Neural cell (in vitro differentiated cells): Measurements from ENCODE around the gene C21orf58. TPM values are rescaled to one million over a fixed set of nuclear protein-coding genes. Genes with fewer than 3 reads are reported as not detected.

Source experiments
- H2AFZ ChIP-seq: fragments of 200-600, 300-800 bp; sonication (generic), shearing (Covaris generic); 2 replicates; pipeline ENCODE4 v1.6.0; 2014; ENCODE audit warnings: low read depth, mild to moderate bottlenecking, antibody characterized with exemption, low read length, moderate library complexity
- H3F3A ChIP-seq: fragments of 200-600 bp; shearing (Covaris generic); 2 replicates; pipeline ENCODE4 v1.6.1; 2016; ENCODE audit warnings: mild to moderate bottlenecking, moderate library complexity, mixed read lengths, antibody characterized with exemption, low read length; ENCODE audit not compliant: insufficient read depth, poor library complexity, severe bottlenecking
- H3K27ac ChIP-seq: fragments of 200-600, 300-800 bp; sonication (generic), shearing (Covaris generic); 2 replicates; pipeline ENCODE4 v1.5.1; 2014; ENCODE audit warnings: mild to moderate bottlenecking, low read length, moderate library complexity
- H3K27me3 ChIP-seq: fragments of 300-800, 200-600 bp; sonication (generic), shearing (Covaris generic); 2 replicates; pipeline ENCODE4 v1.6.0; 2014; ENCODE audit warnings: mild to moderate bottlenecking, low read depth, low read length, moderate library complexity; ENCODE audit not compliant: insufficient read depth
- H3K36me3 ChIP-seq: fragments of 300-800, 200-600 bp; sonication (generic), shearing (Covaris generic); 2 replicates; pipeline ENCODE4 v1.5.1; 2014; ENCODE audit warnings: mild to moderate bottlenecking, antibody characterized with exemption, low read length, moderate library complexity; ENCODE audit not compliant: insufficient read depth
- H3K4me2 ChIP-seq: fragments of 300-800, 200-600 bp; sonication (generic), shearing (Covaris generic); 2 replicates; pipeline ENCODE4 v1.6.0; 2014; ENCODE audit warnings: mild to moderate bottlenecking, low read length
- H3K4me3 ChIP-seq: fragments of 300-800, 200-600 bp; sonication (generic), shearing (Covaris generic); 2 replicates; pipeline ENCODE4 v1.5.1; 2014; ENCODE audit warnings: mild to moderate bottlenecking, low read length, moderate library complexity
- H3K79me2 ChIP-seq: fragments of 200-600 bp; shearing (Covaris generic); replicated peaks from 2 replicates; pipeline ENCODE4 v1.6.0; 2014; ENCODE audit warnings: mild to moderate bottlenecking, low read length, moderate library complexity; ENCODE audit not compliant: insufficient read depth
- H3K9ac ChIP-seq: fragments of 300-800, 200-600 bp; sonication (generic), shearing (Covaris generic); 2 replicates; pipeline ENCODE4 v1.6.1; 2016; ENCODE audit warnings: mild to moderate bottlenecking, low read length, mixed read lengths
- H3K9me2 ChIP-seq: fragments of 200-600 bp; shearing (Covaris generic); 2 replicates; pipeline ENCODE4 v1.6.1; 2016; ENCODE audit warnings: mild to moderate bottlenecking, low read length, mixed read lengths; ENCODE audit not compliant: insufficient read depth
- H3K9me3 ChIP-seq: fragments of 200-600, 300-800 bp; sonication (generic), shearing (Covaris generic); 2 replicates; pipeline ENCODE4 v1.6.1; 2016; ENCODE audit warnings: mild to moderate bottlenecking, mixed run types, low read length, moderate library complexity, mixed read lengths
- H4K20me1 ChIP-seq: fragments of 200-600 bp; shearing (Covaris generic); 2 replicates; pipeline ENCODE4 v1.6.1; 2016; ENCODE audit warnings: mild to moderate bottlenecking, mixed run types; ENCODE audit not compliant: insufficient read depth
- CTCF ChIP-seq: fragments of 450-650 bp; IDR thresholded peaks from 2 replicates; pipeline ENCODE4 v1.5.1; 2014; ENCODE audit warnings: antibody characterized with exemption, mild to moderate bottlenecking, moderate library complexity; ENCODE audit not compliant: poor library complexity, severe bottlenecking
- EP300 ChIP-seq: fragments of 450-650 bp; conservative IDR thresholded peaks from 2 replicates; pipeline ENCODE4 v1.6.1; 2014; ENCODE audit warnings: antibody characterized with exemption, mild to moderate bottlenecking, moderate library complexity; ENCODE audit not compliant: poor library complexity, severe bottlenecking
- EZH2 ChIP-seq: fragments of 200-600, 300-800 bp; shearing (Covaris generic), sonication (generic); IDR thresholded peaks from 2 replicates; pipeline ENCODE4 v1.6.1; 2014; ENCODE audit warnings: antibody characterized with exemption, low read length, borderline replicate concordance, mild to moderate bottlenecking; ENCODE audit not compliant: insufficient read depth, poor library complexity, severe bottlenecking
- MXI1 ChIP-seq: fragments of 450-650 bp; conservative IDR thresholded peaks from 2 replicates; pipeline ENCODE4 v1.6.1; 2014; ENCODE audit warnings: antibody characterized with exemption, mild to moderate bottlenecking; ENCODE audit not compliant: poor library complexity, severe bottlenecking
- POLR2AphosphoS5 ChIP-seq: IDR thresholded peaks from 2 replicates; pipeline ENCODE4 v1.6.1; 2012
- RAD21 ChIP-seq: fragments of 450-650 bp; conservative IDR thresholded peaks from 2 replicates; pipeline ENCODE4 v1.6.1; 2014; ENCODE audit warnings: antibody characterized with exemption, mild to moderate bottlenecking, moderate library complexity
- REST ChIP-seq: IDR thresholded peaks from 2 replicates; pipeline ENCODE4 v1.6.1; 2012; ENCODE audit warnings: borderline replicate concordance
- SMC3 ChIP-seq: fragments of 450-650 bp; conservative IDR thresholded peaks from 2 replicates; pipeline ENCODE4 v1.6.1; 2014; ENCODE audit warnings: antibody characterized with exemption, mild to moderate bottlenecking, moderate library complexity; ENCODE audit not compliant: poor library complexity
- TAF1 ChIP-seq: IDR thresholded peaks from 2 replicates; pipeline ENCODE4 v1.6.1; 2012; ENCODE audit warnings: low read depth
- polyA plus RNA-seq: library from polyadenylated mRNA; depleted of rRNA; stranded (reverse); fragments of >200 nt; gene quantifications from 2 replicates; pipeline ENCODE4 v1.2.3, GENCODE V29; 2014

The C21orf58 gene
- polyA plus RNA-seq, 1 donor from 2014 or later, result 3.0 TPM

- no peak overlapping the region for H2AFZ ChIP-seq
- no peak overlapping the region for H3K27ac ChIP-seq
- no peaks in the 10 kb centered on the region for H3K27me3 ChIP-seq
- H3K36me3 ChIP-seq, result peaks cover 10% of the 10 kb centered on the region
- H3K4me3 ChIP-seq, result no peak overlapping the region
- no peaks in the 10 kb centered on the region for H3K9me3 ChIP-seq
- H3K9me2 ChIP-seq, result no peaks in the 10 kb centered on the region
- TF ChIP-seq REST, result no peak
- H3F3A ChIP-seq, result no peaks in the 10 kb centered on the region
- no peaks in the 10 kb centered on the region for H4K20me1 ChIP-seq
- H3K4me2 ChIP-seq, result no peak overlapping the region
- H3K79me2 ChIP-seq, result no peaks in the 10 kb centered on the region
- no peak overlapping the region for H3K9ac ChIP-seq
These were observed 67.8 kb downstream of the C21orf58 start for GRCh38 chr21:46255758-46256337.

GRCh38 chr21:46255166-46255565 is 68.5 kb downstream of the C21orf58 start:
- H3K27me3 ChIP-seq, result no peaks in the 10 kb centered on the region
- no peaks in the 10 kb centered on the region for H3K79me2 ChIP-seq
- no peaks in the 10 kb centered on the region for H3K9me3 ChIP-seq
- H2AFZ ChIP-seq, result no peak overlapping the region
- H3K9me2 ChIP-seq, result no peaks in the 10 kb centered on the region
- no peaks in the 10 kb centered on the region for H4K20me1 ChIP-seq
- H3K36me3 ChIP-seq, result peaks cover 10% of the 10 kb centered on the region
- TF ChIP-seq EZH2, result no peak
- TF ChIP-seq POLR2AphosphoS5, result no peak
- TF ChIP-seq TAF1, result no peak
- TF ChIP-seq MXI1, result no peak
- TF ChIP-seq SMC3, result no peak
- no peak for TF ChIP-seq EP300
- no peak for TF ChIP-seq REST
- no peak for TF ChIP-seq RAD21
- no peak for TF ChIP-seq CTCF
- H3K4me2 ChIP-seq, result no peak overlapping the region
- no peaks in the 10 kb centered on the region for H3F3A ChIP-seq
- H3K9ac ChIP-seq, result no peak overlapping the region
- no peak overlapping the region for H3K27ac ChIP-seq
- no peak overlapping the region for H3K4me3 ChIP-seq
